HG03442 (cell line): ENCODE data around the gene ATF6B.

ENCODE experiments used
- ATAC-seq: cut with Tn5 transposase; IDR thresholded peaks from one replicate; pipeline ENCODE4 v1.9.1; 2021; ENCODE audit warnings: mild to moderate bottlenecking, moderate library complexity; ENCODE audit not compliant: unreplicated experiment

ATF6B gene

DNA sequence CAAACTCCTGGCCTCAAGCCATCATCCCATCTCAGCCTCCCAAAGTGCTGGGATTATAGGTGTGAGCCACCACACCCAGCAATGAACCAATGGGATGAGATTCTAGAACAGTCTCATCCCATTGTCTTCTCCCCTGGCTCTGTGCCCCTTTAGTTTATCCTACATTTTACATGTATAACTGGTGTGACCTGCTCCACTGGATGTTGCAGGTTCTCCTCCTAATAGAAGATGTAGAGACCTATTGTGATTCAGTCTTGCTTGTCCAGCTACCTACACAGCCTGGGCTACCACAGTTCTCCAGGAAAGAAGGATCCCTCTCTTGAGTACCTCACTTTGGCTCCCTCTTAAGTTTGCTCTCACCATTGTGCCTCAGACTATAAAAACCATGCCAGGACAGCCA, 4.1 kb upstream of the ATF6B start:
- no peak for ATAC-seq

DNA sequence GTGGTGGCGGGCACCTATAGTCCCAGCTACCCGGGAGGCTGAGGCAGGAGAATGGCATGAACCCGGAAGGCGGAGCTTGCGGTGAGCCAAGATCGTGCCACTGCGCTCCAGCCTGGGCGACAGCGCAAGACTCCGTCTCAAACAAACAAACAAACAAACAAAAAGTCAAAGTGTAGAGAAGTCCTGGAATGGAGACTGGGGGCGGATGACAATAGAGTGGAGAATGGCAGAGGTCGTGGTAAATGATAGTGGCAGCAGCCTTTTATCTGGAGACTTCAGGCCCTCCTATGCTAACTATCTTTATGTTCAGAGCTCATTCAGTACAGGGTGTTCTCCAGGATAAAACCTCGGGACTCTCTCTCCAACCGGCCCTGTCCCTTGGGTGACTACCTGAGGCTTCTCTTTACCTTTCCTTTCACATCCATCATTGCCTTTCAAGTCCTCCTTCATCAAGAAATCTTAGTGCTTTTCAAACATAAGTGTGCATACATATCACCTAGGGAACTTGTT, 3.4 kb upstream of the ATF6B start:
- no peak for ATAC-seq

DNA sequence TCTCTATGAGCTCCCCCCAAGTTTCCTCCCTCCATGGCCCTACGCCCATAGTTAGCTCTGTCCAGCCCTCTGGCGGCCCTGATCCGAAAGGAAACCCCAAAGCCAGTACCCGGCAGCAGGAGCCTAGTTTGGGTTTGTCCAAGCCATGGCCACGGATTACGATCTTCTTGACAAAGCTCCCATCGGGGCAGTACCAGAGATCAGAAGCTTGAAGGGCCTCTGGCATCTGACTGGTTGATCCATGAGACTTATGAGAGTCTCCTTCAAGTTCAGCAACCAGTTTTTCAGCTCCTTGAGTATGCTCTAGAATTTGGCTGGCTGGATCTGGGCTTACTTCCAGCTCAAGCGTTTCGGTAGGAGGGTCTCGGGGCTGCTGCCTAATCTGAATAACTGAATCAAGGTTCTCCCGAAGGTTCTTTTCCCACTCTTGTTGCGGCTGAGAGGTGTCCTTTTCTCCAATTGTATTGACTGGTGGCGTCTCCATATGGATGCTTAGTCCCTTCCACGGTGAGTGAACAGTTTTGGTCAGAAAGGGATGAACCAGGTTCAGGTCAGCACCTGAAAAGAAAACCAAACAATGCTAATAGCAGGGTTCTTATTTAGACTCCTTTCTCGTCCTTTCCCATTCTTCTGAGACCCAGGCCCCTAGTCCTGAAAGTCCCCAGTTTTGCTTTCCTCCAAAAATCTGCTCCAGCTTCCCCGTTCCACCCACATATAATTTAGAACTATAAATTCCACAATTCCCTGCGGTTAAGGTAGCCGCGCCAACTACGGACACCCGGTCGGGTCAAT, 1.4 kb upstream of the ATF6B start:
- ATAC-seq = no peak

DNA sequence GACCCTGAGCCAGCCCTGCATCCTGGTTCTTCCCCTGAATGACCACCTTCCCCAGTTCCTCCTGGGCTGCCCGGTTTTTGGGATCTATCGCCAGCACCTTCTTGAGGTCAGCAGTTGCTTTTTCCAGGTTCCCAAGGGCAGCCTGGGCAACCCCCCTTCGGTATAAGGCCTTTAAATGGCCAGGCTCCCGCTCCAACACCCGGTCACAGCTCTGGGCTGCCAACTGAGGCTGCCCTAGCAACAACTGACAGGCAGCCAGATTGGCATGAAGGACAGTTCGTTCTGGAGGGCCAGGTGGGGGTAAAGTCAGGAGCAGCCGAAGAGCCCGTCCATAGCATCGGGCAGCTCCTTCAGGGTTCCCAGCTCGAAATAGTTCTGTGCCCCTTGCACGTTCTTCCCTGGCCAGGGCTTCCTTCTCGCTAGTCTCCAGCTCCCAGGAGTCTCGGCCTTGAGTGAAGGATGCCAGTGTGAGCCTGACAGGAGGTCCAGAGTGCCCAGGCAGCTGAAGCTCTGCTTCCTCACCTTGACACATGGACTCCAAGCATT, 778 bp upstream of the ATF6B start:
- no peak for ATAC-seq

DNA sequence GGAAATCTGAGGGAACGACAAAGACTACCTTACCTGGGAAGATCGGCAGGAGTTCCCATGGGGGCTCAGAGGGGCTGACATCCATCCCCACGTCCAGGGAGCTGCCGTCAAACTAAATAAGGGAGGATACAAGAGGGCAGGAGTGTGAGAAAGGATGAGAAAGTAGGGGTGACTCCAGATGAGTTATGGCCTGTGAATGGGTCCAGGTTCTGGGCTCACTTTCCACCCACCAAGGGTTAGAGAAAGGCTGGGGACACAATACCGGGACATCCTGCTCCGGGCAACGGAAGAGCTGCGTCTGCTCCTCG, 683 bp downstream of the ATF6B start:
- no peak for ATAC-seq

DNA sequence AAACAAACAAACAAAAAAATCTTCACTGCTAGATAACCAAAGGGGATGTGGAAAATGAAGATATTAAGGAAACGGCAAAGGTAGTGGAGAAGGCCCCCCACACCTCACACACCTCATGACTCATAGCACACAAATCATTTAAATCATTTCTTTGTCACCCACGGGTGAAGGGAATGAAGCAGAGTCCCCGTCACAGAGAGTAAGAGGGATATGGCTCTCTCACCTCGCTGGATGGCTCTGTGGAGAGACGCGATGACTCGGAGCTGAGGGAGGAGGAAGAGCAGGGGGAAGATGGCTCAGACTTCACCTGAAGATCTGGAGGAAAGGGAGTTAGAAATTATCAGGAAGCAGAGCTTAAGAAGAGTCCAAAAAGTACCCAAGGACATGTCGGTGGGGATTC, 1.2 kb downstream of the ATF6B start:
- ATAC-seq = no peak

DNA sequence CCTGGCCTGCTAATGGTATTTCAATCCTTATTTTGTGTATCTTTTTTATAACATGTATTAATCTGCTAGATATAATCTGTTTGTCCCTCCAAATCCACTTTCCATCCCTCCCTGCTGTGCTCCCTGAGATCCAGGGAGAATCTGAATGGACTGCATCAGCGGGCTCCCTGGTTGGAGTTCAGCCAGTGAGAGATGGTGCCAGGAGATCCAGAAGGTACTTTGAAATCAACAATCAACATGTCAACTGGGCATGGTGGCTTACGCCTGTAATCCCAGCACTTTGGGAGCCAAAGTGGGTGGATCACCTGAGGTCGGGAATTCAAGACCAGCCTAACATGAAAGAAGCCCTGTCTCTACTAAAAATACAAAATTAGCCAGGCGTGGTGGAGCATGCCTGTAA, 4.4 kb downstream of the ATF6B start:
- no peak for ATAC-seq

DNA sequence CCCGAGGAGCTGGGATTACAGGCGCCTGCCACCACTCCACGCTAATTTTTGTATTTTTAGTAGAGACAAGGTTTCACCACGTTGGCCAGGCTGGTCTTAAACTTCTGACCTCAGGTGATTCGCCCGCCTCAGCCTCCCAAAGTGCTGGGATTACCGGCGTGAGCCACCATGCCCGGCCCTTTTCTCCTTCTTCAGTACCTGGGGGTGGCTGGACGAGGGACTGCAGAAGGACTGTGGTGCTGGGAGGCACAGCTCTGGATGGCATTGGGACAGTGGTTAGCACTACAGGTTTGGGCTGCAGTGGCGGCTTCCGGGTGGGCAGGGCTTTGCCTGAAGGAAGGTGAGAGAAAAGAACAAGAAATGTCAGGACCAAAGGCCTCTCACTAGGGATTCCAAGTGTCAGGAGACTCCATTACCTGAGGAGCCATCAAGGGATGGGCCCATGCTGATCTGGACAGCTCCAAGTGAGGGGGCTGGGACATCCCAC, 7.4 kb downstream of the ATF6B start:
- ATAC-seq = no peak

DNA sequence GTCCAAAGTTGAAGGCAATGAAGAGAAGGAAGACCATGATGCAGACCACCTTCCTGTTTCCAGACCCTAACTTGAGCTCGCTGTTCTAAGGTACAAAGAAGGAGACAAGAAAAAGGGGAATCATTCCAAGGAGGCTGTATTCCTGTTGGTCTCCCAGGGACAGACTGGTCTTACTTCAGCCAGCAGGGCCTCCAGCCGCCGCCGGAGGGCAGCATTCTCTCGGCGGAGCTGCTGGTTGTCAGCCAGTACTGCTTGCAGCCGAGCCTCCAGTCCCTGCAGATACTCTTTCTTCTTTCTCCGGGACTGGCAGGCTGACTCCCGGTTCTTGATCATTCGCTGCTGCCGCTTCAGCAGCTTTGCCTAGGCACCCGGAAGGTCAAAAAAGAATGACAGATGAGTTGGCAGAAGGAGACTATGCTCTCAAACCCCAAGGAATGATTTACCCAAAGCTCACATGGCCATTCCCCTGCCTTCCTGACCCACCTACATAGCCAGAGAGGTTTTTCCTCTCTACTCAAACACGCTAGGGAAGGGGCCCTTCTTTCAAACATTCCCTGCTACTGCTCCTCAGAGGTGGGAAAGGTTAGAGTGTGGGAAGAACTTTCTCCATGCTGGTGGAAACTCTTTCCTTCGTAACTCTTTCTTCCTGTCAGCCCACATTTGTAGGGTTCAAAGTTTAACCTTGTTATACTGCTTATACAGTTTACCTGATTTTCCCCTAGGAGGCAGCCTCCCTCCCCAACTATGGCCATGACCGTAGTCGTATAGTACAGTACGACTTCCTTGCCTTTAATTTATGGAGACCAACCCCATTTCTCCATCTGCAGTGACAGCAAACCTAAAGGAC, 9.0 kb downstream of the ATF6B start:
- ATAC-seq = no peak

DNA sequence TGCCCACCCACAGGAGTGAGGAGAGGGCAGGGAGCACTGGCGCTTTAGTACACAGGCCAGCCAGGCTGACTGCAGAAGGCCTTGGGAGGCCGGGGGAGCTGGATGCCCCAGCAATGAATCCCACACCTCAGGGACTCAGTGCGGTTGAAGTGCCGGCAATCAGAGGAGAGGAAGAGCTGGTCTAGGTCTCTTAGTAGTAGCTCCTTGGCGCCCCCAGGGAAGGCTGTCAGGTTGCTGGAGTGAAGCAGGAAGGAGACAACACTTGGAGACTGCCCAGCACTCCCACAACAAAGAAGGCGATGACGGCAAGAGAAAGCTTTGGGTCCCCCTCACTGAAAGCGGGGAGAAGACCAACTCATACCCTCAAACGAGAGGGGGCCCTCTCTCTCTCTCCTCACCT, 10.6 kb downstream of the ATF6B start:
- ATAC-seq = no peak

DNA sequence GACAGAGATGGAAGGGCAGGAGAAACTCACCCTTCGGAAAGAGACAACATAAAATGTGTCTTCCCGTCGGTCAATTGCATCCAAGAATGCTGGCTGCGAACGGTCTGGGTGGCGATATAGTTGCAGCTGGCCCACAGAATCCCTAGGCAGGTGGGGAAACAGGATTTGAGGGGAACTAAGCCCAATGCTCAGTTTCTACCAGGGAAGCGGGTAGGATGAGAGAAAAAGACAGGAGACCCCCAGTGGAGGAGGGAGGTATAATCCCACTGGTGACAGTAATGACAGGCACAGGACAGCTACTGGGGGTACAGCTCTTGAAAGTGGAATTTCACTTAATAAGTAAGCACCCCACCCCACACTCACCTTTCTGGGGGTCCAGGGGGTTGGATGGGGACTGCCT, 11.4 kb downstream of the ATF6B start:
- ATAC-seq = no peak

DNA sequence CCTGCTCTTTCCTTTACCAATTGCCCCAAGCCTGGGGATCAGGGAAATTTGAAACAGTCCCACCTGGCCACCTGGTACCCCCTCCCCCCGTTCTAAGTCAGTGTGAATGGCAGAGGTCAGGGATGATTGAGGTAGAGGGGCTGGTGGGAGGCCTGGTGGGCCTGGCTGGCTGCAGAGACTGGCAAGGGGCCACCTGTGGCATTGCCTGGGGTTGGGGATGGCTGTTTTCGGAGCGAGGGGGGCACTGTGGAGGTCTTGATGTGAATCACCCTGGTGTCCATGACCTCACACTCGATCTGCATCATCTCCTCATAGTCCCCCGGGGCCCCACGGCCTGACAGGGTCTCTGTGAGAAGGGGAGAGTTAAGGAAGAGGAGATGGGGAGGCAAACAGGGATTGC, 12.4 kb downstream of the ATF6B start:
- no peak for ATAC-seq

DNA sequence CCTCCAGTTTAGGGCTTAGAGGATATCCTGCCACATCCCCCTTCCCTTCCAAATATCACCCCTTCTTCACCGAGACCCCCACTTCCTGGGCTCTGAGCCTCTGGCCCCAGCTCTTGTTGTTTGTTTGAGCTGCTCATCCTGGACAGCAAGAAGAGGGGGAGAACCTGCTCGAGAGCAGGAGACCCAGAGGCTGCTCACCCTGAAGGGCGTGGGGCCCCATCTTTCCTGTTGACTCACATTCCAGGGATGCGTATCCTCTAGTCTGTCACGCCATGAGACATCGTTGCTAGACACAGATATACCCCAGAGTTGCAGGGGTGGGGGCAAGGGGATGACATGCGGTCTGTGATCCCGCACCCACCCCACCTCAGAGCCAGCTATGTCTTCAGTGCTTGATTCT, 13.2 kb downstream of the ATF6B start:
- ATAC-seq = no peak

DNA sequence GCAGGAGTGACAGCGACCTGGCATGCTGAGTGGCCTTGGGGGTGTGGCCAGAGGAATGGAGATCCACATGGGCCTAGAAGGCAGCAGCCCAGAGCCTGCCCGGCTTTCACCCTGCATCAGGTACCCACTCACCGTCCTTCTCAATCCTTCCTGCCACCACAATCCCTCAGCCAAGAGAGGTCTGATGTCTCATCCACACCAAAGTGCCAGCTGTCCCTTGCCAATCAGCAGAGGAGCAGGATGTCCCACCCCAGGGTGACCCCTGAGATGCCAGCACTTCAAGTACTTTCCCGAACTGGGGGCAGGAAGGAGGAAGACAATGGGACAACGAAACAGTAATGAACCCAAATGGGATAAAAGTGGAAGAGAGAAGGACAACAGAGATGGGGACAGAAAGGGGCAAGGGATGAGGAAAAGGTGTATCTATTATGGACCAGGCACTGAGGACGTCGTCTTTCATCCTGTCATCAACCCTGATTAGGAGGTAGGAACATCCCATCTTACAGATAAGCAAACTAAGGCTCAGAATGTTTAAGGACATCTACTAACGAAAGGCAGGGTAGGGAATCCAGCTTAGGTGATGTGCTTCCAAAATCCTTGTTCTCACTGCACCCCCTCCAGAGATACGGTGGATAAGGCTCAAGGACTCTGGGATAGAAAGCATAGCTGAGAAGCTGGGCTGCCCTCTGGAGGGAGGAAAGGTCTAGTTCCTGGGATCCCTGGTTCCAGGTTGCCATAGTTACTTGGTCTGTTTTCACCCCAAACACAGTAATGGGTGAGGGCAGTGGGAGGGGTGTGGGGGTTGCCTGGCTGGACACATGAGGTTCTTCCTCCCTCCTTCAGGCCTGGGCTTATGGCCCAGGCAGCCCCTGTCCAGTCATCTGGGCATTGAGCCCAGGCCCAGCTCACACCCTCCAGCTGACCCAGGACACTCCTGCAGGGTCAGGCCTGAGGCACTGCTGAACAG, 14.4 kb downstream of the ATF6B start:
- no peak for ATAC-seq

DNA sequence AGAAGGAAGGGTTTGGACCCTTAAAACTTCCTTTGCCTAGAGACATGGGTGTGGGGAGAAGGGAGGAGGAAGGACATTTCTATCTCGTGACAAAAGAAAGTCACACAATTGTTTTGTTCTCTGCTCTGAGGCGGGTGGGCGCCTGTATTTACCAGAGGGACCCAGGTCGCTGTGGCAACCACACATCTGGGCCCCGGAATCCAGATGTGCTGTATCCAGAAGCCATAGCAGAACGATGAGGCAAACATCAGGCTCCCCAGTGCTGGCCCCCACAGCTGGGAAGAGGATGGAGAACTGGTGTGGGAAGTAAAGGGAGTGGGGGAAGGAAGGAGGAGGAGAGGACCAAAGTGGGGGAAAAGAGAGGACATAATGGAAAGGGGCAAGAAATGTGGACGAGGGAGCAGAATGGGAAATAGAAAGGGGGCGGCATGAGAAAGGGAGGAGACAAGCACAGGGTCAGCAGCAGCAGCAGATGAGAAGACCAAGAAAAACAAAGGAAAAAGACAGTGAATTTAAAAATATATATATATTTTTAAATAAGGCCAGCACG, 15.5 kb downstream of the ATF6B start:
- ATAC-seq = no peak

DNA sequence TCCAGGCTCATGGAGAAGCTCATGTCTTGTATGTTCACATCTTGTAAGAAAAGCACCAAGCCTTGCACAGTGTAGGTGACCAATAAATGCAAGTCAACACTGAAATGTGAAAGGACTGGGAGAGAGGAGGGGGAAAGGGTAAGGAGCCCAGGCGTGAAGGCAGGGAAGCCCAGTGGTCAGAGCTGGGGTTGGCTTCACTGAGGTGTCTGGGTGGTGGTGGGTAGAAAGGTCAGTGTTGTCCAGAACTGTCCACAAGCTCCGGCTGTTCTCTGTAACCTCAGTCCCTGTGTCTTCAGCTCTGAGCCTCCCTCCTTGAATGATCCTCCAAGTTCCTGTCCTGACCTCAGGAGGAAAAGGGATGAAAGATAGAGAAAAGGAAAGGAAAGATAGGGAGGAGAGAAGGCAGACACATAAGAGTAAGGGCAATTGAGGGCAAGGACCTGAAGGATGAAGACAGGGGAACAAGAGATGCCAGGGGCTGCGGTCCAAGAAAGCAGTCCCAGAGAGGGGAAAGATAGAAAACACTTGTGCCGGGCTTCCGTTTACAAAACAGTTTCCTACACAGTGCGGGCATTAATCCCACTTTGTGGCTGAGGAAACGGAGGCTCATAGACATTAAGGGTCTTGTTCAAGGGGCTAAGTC, 16.5 kb downstream of the ATF6B start:
- no peak for ATAC-seq

DNA sequence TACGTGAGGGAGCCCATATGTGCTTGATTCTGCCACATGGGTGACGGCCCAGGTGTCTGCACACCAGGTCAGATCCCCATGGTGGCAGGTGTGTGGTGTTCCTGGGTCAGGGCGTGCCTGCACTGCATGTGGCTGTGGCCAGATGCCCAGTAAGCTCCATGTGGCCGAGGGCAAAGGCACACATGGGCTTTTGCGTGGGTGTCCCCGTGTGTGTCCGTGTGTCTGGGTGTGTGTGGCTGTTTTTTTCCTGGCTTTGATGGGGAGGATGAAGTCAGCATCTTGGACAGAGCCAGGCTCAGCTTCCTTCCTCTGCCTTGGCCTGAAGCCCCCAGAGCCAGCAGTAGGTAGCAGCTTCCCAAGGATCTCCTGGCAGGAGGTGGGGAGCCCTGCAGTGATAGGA, 17.4 kb downstream of the ATF6B start:
- ATAC-seq = no peak

DNA sequence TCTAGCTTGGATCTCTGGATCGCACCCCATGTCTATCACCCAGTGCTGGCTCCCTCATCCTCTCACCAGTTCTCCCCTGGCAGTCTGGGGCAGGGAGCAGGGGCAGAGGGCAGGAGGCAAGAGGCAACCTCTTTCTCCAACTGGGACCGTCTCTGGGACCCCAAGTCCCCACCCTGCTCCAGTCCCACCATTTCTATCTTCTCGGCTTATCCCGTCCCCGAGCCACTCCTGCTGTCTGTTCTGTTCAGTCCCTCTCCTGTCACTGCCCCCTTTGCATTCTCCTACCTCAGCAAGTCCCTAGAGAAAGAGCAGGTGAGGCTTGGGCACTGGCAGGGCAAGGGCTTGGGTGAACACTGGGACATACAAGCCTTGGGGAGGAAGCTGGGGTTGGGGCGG, 18.3 kb downstream of the ATF6B start:
- no peak for ATAC-seq

DNA sequence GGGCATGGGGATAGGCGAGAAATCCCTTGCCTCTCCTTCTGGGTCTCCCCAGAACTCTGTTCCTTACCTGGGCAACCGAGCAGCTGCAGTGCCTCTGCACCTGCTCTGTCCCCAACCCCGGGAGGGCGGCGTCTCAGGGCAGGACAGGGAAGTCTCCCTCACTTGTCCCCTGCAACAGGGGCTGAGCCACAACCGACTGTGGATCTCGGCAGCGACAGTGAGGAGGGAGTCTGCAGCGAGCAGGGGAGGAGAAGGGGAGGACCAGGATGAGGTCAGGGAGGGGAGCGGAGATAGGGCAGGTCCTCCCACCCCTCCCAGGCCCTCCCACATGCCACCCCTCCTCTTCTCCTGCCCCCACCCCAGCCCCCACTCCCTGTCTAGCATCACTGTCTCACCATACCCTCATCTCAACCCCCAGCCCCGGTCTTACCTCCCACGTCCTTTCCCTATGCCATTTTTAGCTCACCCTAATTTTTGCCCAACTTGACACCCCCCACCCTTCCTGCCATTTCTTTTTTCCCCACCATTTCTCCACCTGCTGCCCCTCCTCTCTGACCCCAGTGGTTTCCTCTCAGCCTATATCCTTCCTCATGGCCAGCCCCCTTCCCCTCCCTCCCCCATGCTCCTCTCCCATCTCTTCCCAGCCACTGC, 18.8 kb downstream of the ATF6B start, which contains the start of gene TNXB:
TSS of gene TNXB (minus strand) at position 225 of the 651 bp plus-strand sequence. CDS start 11,140 bp downstream, outside the sequence.
- no peak for ATAC-seq
